Activated CD4-positive, alpha-beta memory T cell treated with anti-CD3 and anti-CD28 coated beads, Interleukin-2, amount 10 ng/mL, durations not matched to agents 7 days and 5 days (primary cell): ENCODE measurements around the gene ZBTB24. TPM values are rescaled to one million over a fixed set of nuclear protein-coding genes. Genes with fewer than 3 reads are reported as not detected.

Experiments used
- CTCF ChIA-PET: fragments of 350-600 bp; sonication (Branson Sonifier 250); formaldehyde crosslinking; loops from one replicate; lab custom pipeline; 2021; ENCODE audit warnings: antibody characterized with exemption, inconsistent platforms; lab: Charles Lee
- POLR2A ChIA-PET: fragments of 350-600 bp; sonication (Branson Sonifier 250); formaldehyde crosslinking; loops from one replicate; lab custom pipeline; 2021; ENCODE audit warnings: antibody characterized with exemption; lab: Charles Lee
- DNase-seq: peaks from one replicate; pipeline ENCODE4 v3.0.0-alpha.2; 2020
- H3K27ac Mint-ChIP-seq: one replicate; pipeline ENCODE4 v1.8.0; 2021; ENCODE audit warnings: mild to moderate bottlenecking, mixed read lengths
- H3K27me3 Mint-ChIP-seq: one replicate; pipeline ENCODE4 v1.8.0; 2021; ENCODE audit warnings: mixed read lengths
- H3K36me3 Mint-ChIP-seq: one replicate; pipeline ENCODE4 v1.8.0; 2021; ENCODE audit warnings: low read depth, mixed read lengths
- H3K4me1 Mint-ChIP-seq: one replicate; pipeline ENCODE4 v1.8.0; 2021; ENCODE audit warnings: mixed read lengths
- H3K4me3 Mint-ChIP-seq: one replicate; pipeline ENCODE4 v1.8.0; 2021; ENCODE audit warnings: mild to moderate bottlenecking, mixed read lengths
- H3K9me3 Mint-ChIP-seq: one replicate; pipeline ENCODE4 v1.8.0; 2021; ENCODE audit warnings: mixed read lengths
- total RNA-seq, 2 experiments: library from RNA; stranded (reverse); gene quantifications; one replicate each; pipeline ENCODE4 v1.2.3, GENCODE V29; 2021

ZBTB24 gene
- total RNA-seq, 2 experiments from 2014 or later, result 16.5 to 17.5 TPM

- no peak for DNase-seq
- CTCF ChIA-PET, result no interaction called here
- peaks cover 2% of the 10 kb centered on the region for H3K36me3 Mint-ChIP-seq
- H3K9me3 Mint-ChIP-seq, result peaks cover 2% of the 10 kb centered on the region
- no peak overlapping the region for H3K4me3 Mint-ChIP-seq
- POLR2A ChIA-PET, result no interaction called here
- H3K27me3 Mint-ChIP-seq, result no peaks in the 10 kb centered on the region
- peaks cover 32% of the 10 kb centered on the region for H3K4me1 Mint-ChIP-seq
- no peak overlapping the region for H3K27ac Mint-ChIP-seq
Measured at GRCh38 chr6:109513571-109514071, 30.6 kb upstream of the ZBTB24 start.

DNA sequence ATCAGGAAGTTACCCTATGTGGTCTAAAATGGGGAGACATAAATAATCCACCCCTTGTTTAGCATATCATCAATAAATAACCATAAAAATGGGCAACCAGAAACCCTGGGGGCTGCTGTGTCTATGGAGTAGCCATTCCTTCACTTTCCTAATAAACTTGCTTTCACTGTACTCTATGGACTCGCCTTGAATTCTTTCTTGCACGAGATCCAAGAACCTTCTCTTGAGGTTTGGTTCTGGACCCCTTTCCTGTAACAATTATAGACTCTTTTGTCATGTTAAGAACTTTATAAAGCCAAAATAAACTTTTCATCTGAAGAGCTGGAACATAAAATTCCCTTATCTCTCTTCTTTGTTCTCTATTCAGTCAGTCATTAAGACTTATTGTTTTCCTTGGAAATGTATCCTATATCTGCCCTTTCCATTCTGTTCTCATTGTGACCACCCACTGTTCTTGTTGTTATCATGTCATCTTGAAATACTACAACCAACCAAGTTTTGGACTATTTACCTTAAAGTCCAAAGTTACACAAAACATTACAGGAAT is 29.3 kb upstream of the ZBTB24 start:
- Mint-ChIP-seq H3K4me1 (peaks cover 32% of the 10 kb centered on the region), H3K27me3 (peaks cover under 1% of the 10 kb centered on the region), H3K27ac (no peak overlapping the region), H3K36me3 (peaks cover 2% of the 10 kb centered on the region), H3K4me3 (no peak overlapping the region), H3K9me3 (peaks cover 2% of the 10 kb centered on the region)
- no peak for DNase-seq
- ChIA-PET POLR2A (interaction anchor here (1.2 kb wide), 1 partner anchor 16 kb away, joined by 3 read pairs; no protein-coding TSS in a partner anchor), CTCF (no interaction called here)

DNA sequence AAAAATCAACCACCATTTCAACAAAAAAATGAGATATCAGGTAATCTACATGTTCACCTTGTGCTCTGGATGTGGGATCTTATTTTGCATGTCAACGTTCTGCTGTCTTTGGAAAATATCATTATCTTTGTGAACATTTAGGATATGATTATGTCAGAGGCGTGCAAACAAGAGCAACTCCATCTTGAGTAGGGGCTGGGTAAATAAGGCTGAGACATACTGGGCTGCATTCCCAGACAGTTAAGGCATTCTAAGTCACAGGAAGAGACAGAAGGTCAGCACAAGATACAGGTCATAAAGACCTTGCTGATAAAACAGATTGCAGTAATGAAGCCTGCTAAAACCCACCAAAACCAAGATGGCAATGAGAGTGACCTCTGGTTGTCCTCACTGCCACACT is 28.8 kb upstream of the ZBTB24 start:
- POLR2A ChIA-PET, result no interaction called here
- no peak overlapping the region for H3K27ac Mint-ChIP-seq
- CTCF ChIA-PET, result no interaction called here

DNA sequence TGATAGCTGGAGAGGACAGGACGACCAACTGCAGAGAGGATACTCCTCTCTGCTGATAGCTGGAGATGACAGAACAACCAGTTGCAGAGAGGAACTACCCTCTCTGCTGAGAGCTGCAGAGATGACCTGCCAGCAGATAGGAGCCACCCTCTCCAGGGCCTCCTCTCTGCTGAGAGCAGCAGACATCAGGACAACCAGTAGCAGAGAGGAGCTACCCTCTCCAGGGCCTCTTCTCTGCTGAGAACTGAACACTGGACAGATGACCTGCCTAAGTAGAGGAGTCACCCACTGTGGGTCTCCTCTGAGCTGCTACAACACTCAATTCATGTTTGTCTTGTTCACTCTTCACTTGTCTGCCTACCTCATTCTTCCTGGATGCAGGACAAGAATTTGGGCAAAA is 27.3 kb upstream of the ZBTB24 start:
- DNase-seq, result no peak
- H3K4me3 Mint-ChIP-seq, result no peak overlapping the region
- ChIA-PET CTCF (no interaction called here), POLR2A (interaction anchor here (1.2 kb wide), 1 partner anchor 19 kb away, joined by 4 read pairs; no protein-coding TSS in a partner anchor)
- peaks cover 2% of the 10 kb centered on the region for H3K9me3 Mint-ChIP-seq
- H3K4me1 Mint-ChIP-seq, result peaks cover 15% of the 10 kb centered on the region
- H3K27me3 Mint-ChIP-seq, result peaks cover 5% of the 10 kb centered on the region
- peaks cover 2% of the 10 kb centered on the region for H3K36me3 Mint-ChIP-seq
- H3K27ac Mint-ChIP-seq, result no peak overlapping the region

More for the DNA sequence above, 28.8 kb upstream of the ZBTB24 start:
- no peak overlapping the region for H3K4me3 Mint-ChIP-seq
- peaks cover 4% of the 10 kb centered on the region for H3K27me3 Mint-ChIP-seq
- H3K36me3 Mint-ChIP-seq, result peaks cover 2% of the 10 kb centered on the region
- peaks cover 29% of the 10 kb centered on the region for H3K4me1 Mint-ChIP-seq
- no peak for DNase-seq
- H3K9me3 Mint-ChIP-seq, result peaks cover 2% of the 10 kb centered on the region

GRCh38 chr6:109508166-109508860 is 25.3 kb upstream of the ZBTB24 start:
- no peak for DNase-seq
- Mint-ChIP-seq H3K27me3 (peaks cover 5% of the 10 kb centered on the region), H3K36me3 (peaks cover 2% of the 10 kb centered on the region), H3K4me1 (peaks cover under 1% of the 10 kb centered on the region), H3K9me3 (peaks cover 2% of the 10 kb centered on the region), H3K27ac (no peak overlapping the region), H3K4me3 (no peak overlapping the region)
- CTCF ChIA-PET, result interaction anchor here (0.6 to 1.2 kb wide), 3 partner anchors 16 to 80 kb away, joined by 3 read pairs; no protein-coding TSS in a partner anchor
- POLR2A ChIA-PET, result interaction anchor here (1.8 kb wide), 1 partner anchor 17 kb away, joined by 8 read pairs; no protein-coding TSS in a partner anchor

GRCh38 chr6:109507490-109508072 is 24.6 kb upstream of the ZBTB24 start:
- Mint-ChIP-seq H3K36me3 (peaks cover 2% of the 10 kb centered on the region), H3K4me1 (no peaks in the 10 kb centered on the region), H3K27ac (no peak overlapping the region), H3K4me3 (no peak overlapping the region), H3K27me3 (peaks cover 5% of the 10 kb centered on the region), H3K9me3 (peaks cover 2% of the 10 kb centered on the region)
- ChIA-PET CTCF (interaction anchor here (0.9 to 1.2 kb wide), 2 partner anchors 16 to 47 kb away, joined by 3 read pairs; no protein-coding TSS in a partner anchor), POLR2A (interaction anchor here (1.8 to 2.1 kb wide), 2 partner anchors 8 to 16 kb away, joined by 6 to 8 read pairs; no protein-coding TSS in a partner anchor)
- DNase-seq, result no peak

GRCh38 chr6:109506841-109507240 is 23.8 kb upstream of the ZBTB24 start:
- ChIA-PET CTCF (interaction anchor here (0.6 to 1.2 kb wide), 2 partner anchors 15 to 532 kb away, joined by 3 to 4 read pairs; no protein-coding TSS in a partner anchor), POLR2A (interaction anchor here (1.8 to 2.1 kb wide), 2 partner anchors 9 to 16 kb away, joined by 6 to 8 read pairs; no protein-coding TSS in a partner anchor)
- Mint-ChIP-seq H3K4me1 (no peaks in the 10 kb centered on the region), H3K9me3 (peaks cover 2% of the 10 kb centered on the region), H3K36me3 (peaks cover 2% of the 10 kb centered on the region), H3K27me3 (peaks cover 9% of the 10 kb centered on the region), H3K27ac (no peak overlapping the region), H3K4me3 (no peak overlapping the region)
- DNase-seq, result no peak

- no peak for DNase-seq
- Mint-ChIP-seq H3K9me3 (peaks cover 2% of the 10 kb centered on the region), H3K4me3 (no peak overlapping the region), H3K36me3 (peaks cover 2% of the 10 kb centered on the region), H3K4me1 (no peaks in the 10 kb centered on the region), H3K27me3 (peaks cover 9% of the 10 kb centered on the region), H3K27ac (no peak overlapping the region)
- CTCF ChIA-PET, result interaction anchor here (0.6 kb wide), 1 partner anchor 533 kb away, joined by 4 read pairs; no protein-coding TSS in a partner anchor
- POLR2A ChIA-PET, result interaction anchor here (1.8 to 2.1 kb wide), 2 partner anchors 9 to 15 kb away, joined by 6 to 8 read pairs; no protein-coding TSS in a partner anchor
Measured at GRCh38 chr6:109506314-109506713, 23.3 kb upstream of the ZBTB24 start.

DNA sequence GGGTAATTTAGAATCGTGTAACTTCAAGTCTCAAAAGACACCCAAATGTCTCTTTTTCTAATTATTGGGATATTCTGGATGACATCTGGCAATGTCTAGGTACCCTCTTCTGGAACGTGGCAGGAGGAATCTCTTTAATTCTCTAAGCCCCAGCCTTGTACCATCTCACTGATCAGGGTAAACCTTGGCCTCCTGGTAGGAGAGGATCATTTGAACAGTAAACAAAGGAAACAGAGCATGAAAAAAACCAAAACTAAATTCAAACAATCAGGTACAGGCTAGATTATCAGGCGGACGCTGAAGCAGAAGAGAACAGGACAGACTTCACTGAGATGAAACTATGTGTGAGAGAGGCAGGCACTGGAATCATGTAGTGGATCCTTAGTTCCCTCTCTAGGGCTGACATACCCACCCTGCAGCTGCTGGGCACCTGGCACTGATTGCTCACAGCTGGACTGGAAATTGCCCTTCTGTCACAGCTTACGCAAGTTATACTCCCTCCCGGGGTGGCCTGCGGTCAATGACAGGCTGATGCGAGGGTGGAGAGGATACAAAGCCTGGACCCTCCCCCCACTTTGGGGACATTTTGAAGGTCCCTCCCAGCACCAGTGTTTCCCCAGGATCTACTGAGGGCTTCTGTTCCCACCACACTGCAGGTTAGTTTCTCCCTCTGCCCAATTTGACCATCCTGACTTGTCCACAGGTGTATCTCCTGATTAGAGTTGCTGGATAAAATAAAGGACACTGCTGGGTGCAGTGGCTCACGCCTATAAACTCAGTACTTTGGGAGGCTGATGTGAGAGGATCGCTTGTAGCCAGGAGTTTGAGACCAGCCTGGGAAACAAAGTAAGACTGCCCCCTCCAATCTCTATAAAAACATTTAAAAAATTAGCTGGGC is 20.6 kb upstream of the ZBTB24 start:
- no peak overlapping the region for H3K27ac Mint-ChIP-seq
- no peaks in the 10 kb centered on the region for H3K4me1 Mint-ChIP-seq
- CTCF ChIA-PET, result no interaction called here
- peaks cover 9% of the 10 kb centered on the region for H3K27me3 Mint-ChIP-seq
- H3K4me3 Mint-ChIP-seq, result no peak overlapping the region
- no peaks in the 10 kb centered on the region for H3K36me3 Mint-ChIP-seq
- POLR2A ChIA-PET, result interaction anchor here (1.3 kb wide), 1 partner anchor 13 kb away, joined by 3 read pairs; no protein-coding TSS in a partner anchor
- DNase-seq, result no peak
- no peaks in the 10 kb centered on the region for H3K9me3 Mint-ChIP-seq

DNA sequence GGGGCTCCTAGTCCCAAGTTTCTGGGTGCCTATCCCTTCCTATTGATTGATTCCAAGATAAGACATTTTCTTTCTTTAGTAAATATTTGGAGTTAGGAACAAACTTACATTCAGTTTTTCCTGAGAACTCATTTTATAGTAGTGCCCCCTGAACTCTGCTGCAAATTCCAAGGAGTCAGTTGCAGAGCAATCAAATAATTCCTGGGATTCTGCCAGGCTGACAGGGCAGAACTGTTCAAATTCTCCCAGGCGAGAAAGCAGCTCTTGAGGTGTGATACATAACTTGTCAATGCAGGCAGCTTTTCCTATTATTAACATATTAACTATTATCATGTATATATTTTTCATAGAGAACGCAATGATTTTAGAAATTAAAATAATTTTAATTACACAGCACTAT is 15.9 kb upstream of the ZBTB24 start:
- POLR2A ChIA-PET, result no interaction called here

DNA sequence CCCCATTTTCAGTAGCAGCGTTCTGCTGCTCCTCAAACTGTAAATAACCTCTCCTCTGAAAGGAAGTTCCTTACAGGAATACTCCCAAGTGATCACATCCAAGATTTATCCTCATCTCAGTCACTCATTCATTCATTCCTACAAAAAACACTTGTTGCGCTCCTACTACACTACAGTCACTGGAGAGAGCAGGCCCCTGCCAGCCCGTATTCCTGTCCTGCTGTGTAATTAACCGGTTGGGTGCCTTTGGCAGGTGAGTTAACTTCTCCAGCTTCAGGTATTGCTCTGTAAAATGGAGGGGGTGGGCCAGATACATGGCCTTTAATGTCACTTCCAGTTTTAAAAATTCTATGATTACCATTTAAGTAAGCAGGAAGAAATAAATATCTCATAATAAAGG is 15.0 kb upstream of the ZBTB24 start:
- peaks cover 10% of the 10 kb centered on the region for H3K27me3 Mint-ChIP-seq
- CTCF ChIA-PET, result interaction anchor here (0.9 kb wide), 1 partner anchor 28 kb away, joined by 3 read pairs; no protein-coding TSS in a partner anchor
- POLR2A ChIA-PET, result interaction anchor here (1.3 kb wide), 1 partner anchor 116 kb away, joined by 4 read pairs; the partner anchor contains the start of gene CD164

More for the DNA sequence above, 15.9 kb upstream of the ZBTB24 start:
- peaks cover 10% of the 10 kb centered on the region for H3K27me3 Mint-ChIP-seq
- H3K9me3 Mint-ChIP-seq, result no peaks in the 10 kb centered on the region
- DNase-seq, result no peak
- H3K4me3 Mint-ChIP-seq, result no peak overlapping the region
- H3K27ac Mint-ChIP-seq, result no peak overlapping the region
- no peaks in the 10 kb centered on the region for H3K36me3 Mint-ChIP-seq
- peaks cover 12% of the 10 kb centered on the region for H3K4me1 Mint-ChIP-seq
- CTCF ChIA-PET, result no interaction called here

More for the DNA sequence above, 15.0 kb upstream of the ZBTB24 start:
- no peak for DNase-seq
- no peak overlapping the region for H3K4me3 Mint-ChIP-seq
- H3K36me3 Mint-ChIP-seq, result no peaks in the 10 kb centered on the region
- H3K9me3 Mint-ChIP-seq, result no peaks in the 10 kb centered on the region
- H3K4me1 Mint-ChIP-seq, result peaks cover 18% of the 10 kb centered on the region
- H3K27ac Mint-ChIP-seq, result no peak overlapping the region
